ENCODE results near the gene ACTMAP.

DNA sequence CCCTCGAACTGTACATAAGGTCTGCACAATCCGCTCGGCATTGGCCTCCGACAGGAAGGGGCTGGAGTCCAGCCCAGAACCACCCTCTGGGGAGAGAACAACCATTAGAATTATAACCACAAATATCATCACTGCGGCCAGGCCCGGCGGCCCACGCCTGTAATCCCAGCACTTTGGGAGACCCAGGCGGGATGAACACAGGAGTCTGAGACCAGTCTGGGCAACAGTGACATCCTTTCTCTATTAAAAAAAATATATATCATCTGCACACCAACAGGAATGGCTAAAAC, 45.0 kb downstream of the ACTMAP start:
- TF ChIP-seq, protein P1, sequence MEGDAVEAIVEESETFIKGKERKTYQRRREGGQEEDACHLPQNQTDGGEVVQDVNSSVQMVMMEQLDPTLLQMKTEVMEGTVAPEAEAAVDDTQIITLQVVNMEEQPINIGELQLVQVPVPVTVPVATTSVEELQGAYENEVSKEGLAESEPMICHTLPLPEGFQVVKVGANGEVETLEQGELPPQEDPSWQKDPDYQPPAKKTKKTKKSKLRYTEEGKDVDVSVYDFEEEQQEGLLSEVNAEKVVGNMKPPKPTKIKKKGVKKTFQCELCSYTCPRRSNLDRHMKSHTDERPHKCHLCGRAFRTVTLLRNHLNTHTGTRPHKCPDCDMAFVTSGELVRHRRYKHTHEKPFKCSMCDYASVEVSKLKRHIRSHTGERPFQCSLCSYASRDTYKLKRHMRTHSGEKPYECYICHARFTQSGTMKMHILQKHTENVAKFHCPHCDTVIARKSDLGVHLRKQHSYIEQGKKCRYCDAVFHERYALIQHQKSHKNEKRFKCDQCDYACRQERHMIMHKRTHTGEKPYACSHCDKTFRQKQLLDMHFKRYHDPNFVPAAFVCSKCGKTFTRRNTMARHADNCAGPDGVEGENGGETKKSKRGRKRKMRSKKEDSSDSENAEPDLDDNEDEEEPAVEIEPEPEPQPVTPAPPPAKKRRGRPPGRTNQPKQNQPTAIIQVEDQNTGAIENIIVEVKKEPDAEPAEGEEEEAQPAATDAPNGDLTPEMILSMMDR (IDR thresholded peaks at IDR 0.05) = no peak
- TF ChIP-seq EP300 (IDR thresholded peaks at IDR 0.05) (peak in 1 of 2 donors; percentile 43), POLR2A (IDR thresholded peaks at IDR 0.05) (no peak)
